Caco-2 (cell line): Measurements from ENCODE around the gene KDM2B. TPM values are rescaled to one million over a fixed set of nuclear protein-coding genes. Genes with fewer than 3 reads are reported as not detected.

Experiments
- BruUV-seq: library from RNA; stranded (reverse); fragments of 400-500 nt; replicated peaks from 2 replicates; lab custom pipeline; 2021; lab: Mats Ljungman, UMichigan
- CTCF ChIA-PET: fragments of 300-600 bp; sonication (Branson Sonifier 250); formaldehyde crosslinking; loops from one replicate; lab custom pipeline; 2022; ENCODE audit warnings: antibody characterized with exemption; lab: Charles Lee
- POLR2A ChIA-PET: fragments of 300-600 bp; sonication (Branson Sonifier 250); formaldehyde crosslinking; loops from one replicate; lab custom pipeline; 2022; ENCODE audit warnings: antibody characterized with exemption; lab: Charles Lee
- DNase-seq, 2 experiments: peaks; one replicate each; pipeline versions ENCODE4 v3.0.0 to v3.0.0-alpha.2; 2020 to 2022
- H3K27me3 ChIP-seq: replicated peaks from 2 replicates; pipeline ENCODE4 v1.6.0; 2011; ENCODE audit warnings: low read length; ENCODE audit not compliant: control insufficient read depth, insufficient read depth
- H3K36me3 ChIP-seq: 2 replicates; pipeline ENCODE4 v1.5.1; 2011; ENCODE audit warnings: low read length; ENCODE audit not compliant: control insufficient read depth, insufficient read depth
- H3K4me1 ChIP-seq: fragments of 250-450 bp; sonication (Bioruptor Pico); 2 replicates; pipeline ENCODE4 v1.5.1; 2020; ENCODE audit warnings: mild to moderate bottlenecking
- H3K4me3 ChIP-seq: 2 replicates; pipeline ENCODE4 v1.5.1; 2011; ENCODE audit warnings: low read depth, mild to moderate bottlenecking, control low read depth, low read length
- H3K9me3 ChIP-seq: fragments of 250-450 bp; sonication (Bioruptor Pico); 2 replicates; pipeline ENCODE4 v1.5.1; 2020; ENCODE audit warnings: mild to moderate bottlenecking, moderate library complexity
- H3K27ac Mint-ChIP-seq: one replicate; pipeline ENCODE4 v1.8.0; 2022; ENCODE audit warnings: mixed read lengths; ENCODE audit not compliant: unreplicated experiment
- H3K27me3 Mint-ChIP-seq: one replicate; pipeline ENCODE4 v1.8.0; 2022; ENCODE audit warnings: mixed read lengths; ENCODE audit not compliant: insufficient read depth, unreplicated experiment
- H3K36me3 Mint-ChIP-seq: one replicate; pipeline ENCODE4 v1.8.0; 2022; ENCODE audit warnings: mild to moderate bottlenecking, mixed read lengths; ENCODE audit not compliant: insufficient read depth, unreplicated experiment
- H3K4me1 Mint-ChIP-seq: one replicate; pipeline ENCODE4 v1.8.0; 2022; ENCODE audit warnings: low read depth, mixed read lengths; ENCODE audit not compliant: unreplicated experiment
- H3K4me3 Mint-ChIP-seq: one replicate; pipeline ENCODE4 v1.8.0; 2022; ENCODE audit warnings: mild to moderate bottlenecking, moderate library complexity, mixed read lengths; ENCODE audit not compliant: unreplicated experiment
- H3K9me3 Mint-ChIP-seq: one replicate; pipeline ENCODE4 v1.8.0; 2022; ENCODE audit warnings: mixed read lengths; ENCODE audit not compliant: unreplicated experiment
- intact Hi-C: fragments of 100-400 bp; cut with micrococcal nuclease; formaldehyde crosslinking; loops from one replicate; pipeline ENCODE4 v1.10.0; 2022; ENCODE audit not compliant: unreplicated experiment
- total RNA-seq: library from RNA; stranded (reverse); gene quantifications from 2 replicates; pipeline ENCODE4 v1.2.3, GENCODE V29; 2022
- TF ChIP-seq, protein P1 (sequence below), 2 experiments: fragments of 200-600 bp in 1 of 2; IDR thresholded peaks; 1 replicate in 1 of 2; 2 replicates in 1 of 2; pipeline versions ENCODE4 v1.5.1 to v1.8.0; 2011 to 2022; ENCODE audit warnings: antibody characterized with exemption in 1 of 2, control low read depth in 1 of 2, inconsistent platforms in 1 of 2, low read depth in 1 of 2, low read length in 1 of 2, mild to moderate bottlenecking in 1 of 2, moderate library complexity in 1 of 2; ENCODE audit not compliant: insufficient read depth in 1 of 2, severe bottlenecking in 1 of 2, unreplicated experiment in 1 of 2

KDM2B gene
- total RNA-seq, 1 experiment from 2014 or later, result 48.4 TPM

DNA sequence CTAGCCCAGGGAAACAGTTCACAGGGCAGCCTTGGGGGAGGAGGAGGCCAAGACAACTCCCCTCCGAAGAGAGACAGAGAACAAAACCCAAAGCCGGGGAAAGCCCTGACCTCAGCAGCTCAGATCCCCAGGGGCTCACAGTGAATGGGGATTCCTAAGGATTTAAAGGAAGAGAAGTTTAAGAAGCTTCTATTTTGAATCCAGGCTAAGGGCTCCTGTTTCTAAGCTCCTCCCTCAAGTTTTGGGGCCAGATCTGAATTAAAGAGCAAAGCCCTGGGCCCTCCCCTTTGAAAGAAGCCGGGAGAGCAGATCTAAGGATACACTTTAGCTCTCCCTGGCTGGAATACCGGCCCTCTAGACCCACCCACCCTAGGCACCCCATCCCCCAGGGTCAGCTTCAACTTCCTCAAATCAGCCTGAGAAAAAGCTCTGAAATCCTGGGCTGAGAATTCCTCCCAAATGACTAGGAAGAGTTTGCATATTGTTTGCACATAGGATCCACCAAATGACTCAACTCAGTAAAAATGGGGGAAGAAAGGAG, 3.9 kb downstream of the KDM2B start:
- H3K4me1 Mint-ChIP-seq, result peaks cover 28% of the 10 kb centered on the region
- H3K36me3 Mint-ChIP-seq, result peaks cover 48% of the 10 kb centered on the region
- ChIA-PET POLR2A (interaction anchor here (0.6 kb wide), 1 partner anchor 85 kb away, joined by 11 read pairs; no protein-coding TSS in a partner anchor), CTCF (interaction anchor here (0.7 to 2.5 kb wide), 5 partner anchors 22 to 93 kb away, joined by 3 to 19 read pairs (median 5); partner anchors contain the start of genes MORN3 and ORAI1)
- no peaks in the 10 kb centered on the region for H3K27me3 Mint-ChIP-seq
- no peak for DNase-seq
- TF ChIP-seq, protein P1, sequence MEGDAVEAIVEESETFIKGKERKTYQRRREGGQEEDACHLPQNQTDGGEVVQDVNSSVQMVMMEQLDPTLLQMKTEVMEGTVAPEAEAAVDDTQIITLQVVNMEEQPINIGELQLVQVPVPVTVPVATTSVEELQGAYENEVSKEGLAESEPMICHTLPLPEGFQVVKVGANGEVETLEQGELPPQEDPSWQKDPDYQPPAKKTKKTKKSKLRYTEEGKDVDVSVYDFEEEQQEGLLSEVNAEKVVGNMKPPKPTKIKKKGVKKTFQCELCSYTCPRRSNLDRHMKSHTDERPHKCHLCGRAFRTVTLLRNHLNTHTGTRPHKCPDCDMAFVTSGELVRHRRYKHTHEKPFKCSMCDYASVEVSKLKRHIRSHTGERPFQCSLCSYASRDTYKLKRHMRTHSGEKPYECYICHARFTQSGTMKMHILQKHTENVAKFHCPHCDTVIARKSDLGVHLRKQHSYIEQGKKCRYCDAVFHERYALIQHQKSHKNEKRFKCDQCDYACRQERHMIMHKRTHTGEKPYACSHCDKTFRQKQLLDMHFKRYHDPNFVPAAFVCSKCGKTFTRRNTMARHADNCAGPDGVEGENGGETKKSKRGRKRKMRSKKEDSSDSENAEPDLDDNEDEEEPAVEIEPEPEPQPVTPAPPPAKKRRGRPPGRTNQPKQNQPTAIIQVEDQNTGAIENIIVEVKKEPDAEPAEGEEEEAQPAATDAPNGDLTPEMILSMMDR (IDR thresholded peaks at IDR 0.05; ENCODE audit: insufficient read depth in 1 of 2, low read depth in 1 of 2, low read length in 1 of 2, severe bottlenecking in 1 of 2, unreplicated experiment in 1 of 2), result no peak
- H3K9me3 ChIP-seq, result no peaks in the 10 kb centered on the region
- peak overlapping the region; percentile 88 for H3K27ac Mint-ChIP-seq
- H3K4me3 Mint-ChIP-seq, result peak overlapping the region; percentile 57
- peaks cover 3% of the 10 kb centered on the region; the same call in 1 of the 2 replicates for H3K36me3 ChIP-seq
- H3K27me3 ChIP-seq, result no peaks in the 10 kb centered on the region
- no peak overlapping the region for H3K4me3 ChIP-seq
- intact Hi-C loops, result no loop called here
- no TSS peak for BruUV-seq
- H3K4me1 ChIP-seq, result peaks cover 42% of the 10 kb centered on the region
- H3K9me3 Mint-ChIP-seq, result no peaks in the 10 kb centered on the region

GRCh38 chr12:121575952-121576625, 4.7 kb downstream of the KDM2B start:
- intact Hi-C loops, result no loop called here
- H3K27ac Mint-ChIP-seq, result peak overlapping the region; percentile 88

DNA sequence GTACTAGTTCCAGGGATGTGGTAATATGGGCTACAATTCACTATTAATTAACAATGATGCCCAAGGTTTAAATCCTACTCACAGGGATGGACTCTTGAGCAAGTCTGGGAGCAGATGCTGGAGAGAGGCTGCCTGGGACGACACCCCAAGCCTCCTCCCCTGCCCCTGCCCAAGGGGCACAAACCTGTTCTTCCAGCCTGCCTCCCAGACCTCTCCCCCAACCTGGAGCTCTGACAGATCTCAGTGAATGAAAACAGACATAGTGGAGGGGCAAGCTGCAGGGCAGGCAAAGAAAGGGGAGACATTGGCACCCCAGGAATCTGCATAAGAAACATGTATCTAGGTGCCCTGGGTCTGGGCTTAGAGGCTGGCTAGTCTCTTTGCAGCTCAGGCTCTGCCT, 5.8 kb downstream of the KDM2B start:
- TF ChIP-seq, protein P1 (IDR thresholded peaks at IDR 0.05; ENCODE audit: insufficient read depth in 1 of 2, low read depth in 1 of 2, low read length in 1 of 2, severe bottlenecking in 1 of 2, unreplicated experiment in 1 of 2), result no peak
- Mint-ChIP-seq H3K36me3 (peaks cover 65% of the 10 kb centered on the region), H3K27ac (peak overlapping the region; percentile 29), H3K4me3 (no peak overlapping the region), H3K27me3 (no peaks in the 10 kb centered on the region), H3K9me3 (no peaks in the 10 kb centered on the region), H3K4me1 (peaks cover 28% of the 10 kb centered on the region)
- CTCF ChIA-PET, result interaction anchor here (0.9 to 1.4 kb wide), 2 partner anchors 26 to 52 kb away, joined by 3 to 4 read pairs; no protein-coding TSS in a partner anchor
- no TSS peak for BruUV-seq
- intact Hi-C loops, result no loop called here
- no peaks in the 10 kb centered on the region for H3K27me3 ChIP-seq
- POLR2A ChIA-PET, result no interaction called here
- H3K36me3 ChIP-seq, result peaks cover 3% of the 10 kb centered on the region; the same call in 1 of the 2 replicates
- DNase-seq, result no peak
- H3K4me3 ChIP-seq, result no peak overlapping the region
- H3K9me3 ChIP-seq, result no peaks in the 10 kb centered on the region
- peaks cover 42% of the 10 kb centered on the region for H3K4me1 ChIP-seq

More at GRCh38 chr12:121575952-121576625, 4.7 kb downstream of the KDM2B start:
- no TSS peak for BruUV-seq
- H3K4me1 Mint-ChIP-seq, result peaks cover 28% of the 10 kb centered on the region
- peaks cover 3% of the 10 kb centered on the region; the same call in 1 of the 2 replicates for H3K36me3 ChIP-seq
- TF ChIP-seq, protein P1 (IDR thresholded peaks at IDR 0.05; ENCODE audit: insufficient read depth in 1 of 2, low read depth in 1 of 2, low read length in 1 of 2, severe bottlenecking in 1 of 2, unreplicated experiment in 1 of 2), result no peak
- DNase-seq, result no peak
- POLR2A ChIA-PET, result no interaction called here
- no peaks in the 10 kb centered on the region for H3K9me3 Mint-ChIP-seq
- CTCF ChIA-PET, result interaction anchor here (0.9 to 2.5 kb wide), 6 partner anchors 23 to 93 kb away, joined by 3 to 19 read pairs (median 4); partner anchors contain the start of genes MORN3 and ORAI1
- peaks cover 56% of the 10 kb centered on the region for H3K36me3 Mint-ChIP-seq
- H3K27me3 ChIP-seq, result no peaks in the 10 kb centered on the region
- H3K9me3 ChIP-seq, result no peaks in the 10 kb centered on the region
- H3K4me3 Mint-ChIP-seq, result peak overlapping the region; percentile 57
- H3K4me3 ChIP-seq, result no peak overlapping the region
- peaks cover 42% of the 10 kb centered on the region for H3K4me1 ChIP-seq
- H3K27me3 Mint-ChIP-seq, result no peaks in the 10 kb centered on the region
